GM21619 (cell line): Measurements from ENCODE around the gene CDON.

Experiments used
- ATAC-seq: cut with Tn5 transposase; IDR thresholded peaks from one replicate; pipeline ENCODE4 v1.9.1; 2021; ENCODE audit not compliant: unreplicated experiment

CDON gene

DNA sequence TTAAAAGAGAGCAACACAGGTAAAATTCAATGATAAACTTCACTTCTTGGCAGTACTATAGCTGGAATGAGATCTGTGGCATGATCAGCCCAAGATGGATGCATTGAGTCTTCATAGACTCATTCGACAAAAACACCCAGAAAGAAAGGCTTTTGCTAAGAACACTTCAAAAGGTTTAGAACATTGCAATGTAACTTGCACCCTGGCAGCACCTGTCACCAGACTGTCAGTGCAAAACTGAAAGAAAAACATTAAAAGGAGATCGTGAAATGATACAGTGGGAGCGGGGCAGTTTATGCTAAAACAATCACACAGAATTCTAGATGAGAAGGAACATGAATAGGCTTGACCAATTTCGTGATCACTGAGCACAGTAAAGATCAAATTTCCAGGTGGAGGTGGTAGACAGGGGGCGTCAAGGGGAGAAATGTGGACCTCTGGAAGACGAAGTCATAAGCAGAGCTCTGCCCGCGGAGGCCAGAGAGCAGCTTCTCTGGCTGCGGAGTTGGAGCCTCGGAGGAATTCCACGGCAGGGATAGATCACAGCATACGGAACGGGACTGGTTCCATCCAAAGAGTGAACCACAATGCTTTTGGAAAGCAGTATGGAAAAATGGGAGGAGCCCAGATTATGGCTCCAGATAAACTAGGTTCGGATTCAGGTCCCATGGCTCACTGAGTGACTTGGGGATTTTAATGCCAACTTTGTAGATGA, 104.9 kb downstream of the CDON start:
- no peak for ATAC-seq

DNA sequence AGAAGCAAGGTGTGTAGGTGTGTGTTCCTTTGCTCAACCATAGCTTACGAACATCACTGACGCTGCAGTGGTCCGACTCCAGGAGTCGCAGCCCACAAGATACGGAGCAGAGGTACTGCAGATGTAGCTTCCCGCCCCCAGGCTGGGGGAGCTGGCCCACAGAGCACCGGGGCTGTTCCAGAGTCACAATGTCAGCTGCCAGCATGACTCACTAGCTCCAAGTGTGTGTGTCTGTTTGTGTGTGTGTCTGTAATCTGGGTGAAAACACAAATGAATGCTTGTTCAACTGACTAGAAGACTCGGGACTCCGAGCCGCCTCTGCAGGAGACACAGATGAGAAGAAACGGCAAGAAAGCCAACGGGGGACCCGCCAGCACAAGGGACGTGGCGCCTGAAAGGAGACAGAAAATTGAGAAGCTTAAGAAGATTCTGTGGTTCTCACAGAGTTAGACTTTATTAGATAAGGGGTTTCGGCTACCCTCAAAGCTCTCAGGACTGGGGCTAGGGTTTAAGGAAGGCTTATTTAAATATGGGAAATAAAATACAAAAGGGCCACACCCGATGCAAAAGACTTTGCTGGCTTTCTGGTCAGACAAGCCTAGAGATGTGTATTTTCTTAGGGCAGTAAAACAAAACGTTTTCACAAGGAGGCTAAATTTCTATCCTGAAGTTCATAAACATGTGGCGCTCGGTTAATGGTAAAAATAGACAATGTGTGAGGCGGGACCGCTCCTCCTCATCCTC, 106.1 kb downstream of the CDON start:
- no peak for ATAC-seq

DNA sequence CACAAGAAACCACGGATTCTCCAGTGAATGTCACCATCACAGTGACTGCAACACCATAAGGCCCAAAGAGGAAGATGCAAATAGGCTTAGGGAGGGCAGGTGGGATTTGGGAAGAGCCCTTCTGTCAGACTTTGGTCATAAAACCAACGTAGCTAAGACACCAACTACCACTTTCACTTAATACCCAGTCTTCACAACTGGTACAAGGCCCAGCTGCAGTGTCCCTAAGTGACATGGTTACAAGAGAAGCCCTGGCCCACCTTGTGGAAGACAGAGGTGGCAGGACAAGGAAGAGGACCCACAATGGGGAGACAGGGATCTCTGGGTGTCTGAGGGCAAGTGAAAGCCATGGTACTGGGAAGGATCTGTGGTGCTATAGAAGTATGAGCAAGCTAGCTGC, 106.8 kb downstream of the CDON start:
- ATAC-seq, result no peak

- ATAC-seq, result no peak
These were observed 107.6 kb downstream of the CDON start for GRCh38 chr11:125954945-125955640.

- no peak for ATAC-seq
These were observed 108.3 kb downstream of the CDON start for GRCh38 chr11:125954123-125954944.

- ATAC-seq, result no peak
These were observed 109.2 kb downstream of the CDON start for GRCh38 chr11:125953401-125953935.

DNA sequence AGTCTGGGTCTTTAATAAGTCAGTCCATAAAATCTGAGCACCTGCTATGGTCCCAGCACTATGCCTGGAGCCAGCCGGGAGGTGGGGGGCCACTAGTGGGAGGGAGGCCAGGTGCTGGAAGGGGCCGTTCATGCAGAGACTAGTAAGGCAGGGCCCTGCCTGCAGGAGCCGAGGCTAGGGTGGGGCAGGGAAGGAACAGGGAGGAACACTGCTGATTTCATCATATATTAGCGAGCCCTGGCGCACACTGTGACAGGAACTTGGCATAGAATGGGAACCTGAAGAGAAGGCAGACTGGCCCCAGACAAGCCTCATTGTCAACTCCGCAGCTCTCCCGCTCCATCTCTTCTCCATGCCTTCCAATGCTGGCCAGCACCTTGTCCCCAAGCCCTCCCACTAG, 109.7 kb downstream of the CDON start:
- no peak for ATAC-seq

DNA sequence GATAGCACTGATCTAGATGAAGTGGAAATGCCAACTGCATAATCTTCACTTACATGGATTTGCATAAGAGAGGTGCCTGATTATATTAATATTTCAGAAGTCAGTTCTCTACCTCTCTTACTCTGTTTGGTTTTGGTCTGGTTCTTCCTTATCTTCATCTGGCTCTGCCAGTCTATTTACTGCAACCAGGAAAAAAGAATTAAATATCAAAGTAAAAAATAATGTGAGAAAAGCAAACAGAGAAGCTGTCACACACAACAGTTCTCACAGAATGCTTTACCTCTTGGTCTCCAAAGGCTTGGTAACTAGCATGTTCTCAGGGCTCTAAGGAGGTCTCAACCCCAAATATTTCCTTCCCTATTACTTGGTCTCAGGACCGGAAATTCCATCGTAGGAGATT, 110.1 kb downstream of the CDON start:
- no peak for ATAC-seq

- no peak for ATAC-seq
These were observed 110.9 kb downstream of the CDON start for GRCh38 chr11:125951731-125952130.

DNA sequence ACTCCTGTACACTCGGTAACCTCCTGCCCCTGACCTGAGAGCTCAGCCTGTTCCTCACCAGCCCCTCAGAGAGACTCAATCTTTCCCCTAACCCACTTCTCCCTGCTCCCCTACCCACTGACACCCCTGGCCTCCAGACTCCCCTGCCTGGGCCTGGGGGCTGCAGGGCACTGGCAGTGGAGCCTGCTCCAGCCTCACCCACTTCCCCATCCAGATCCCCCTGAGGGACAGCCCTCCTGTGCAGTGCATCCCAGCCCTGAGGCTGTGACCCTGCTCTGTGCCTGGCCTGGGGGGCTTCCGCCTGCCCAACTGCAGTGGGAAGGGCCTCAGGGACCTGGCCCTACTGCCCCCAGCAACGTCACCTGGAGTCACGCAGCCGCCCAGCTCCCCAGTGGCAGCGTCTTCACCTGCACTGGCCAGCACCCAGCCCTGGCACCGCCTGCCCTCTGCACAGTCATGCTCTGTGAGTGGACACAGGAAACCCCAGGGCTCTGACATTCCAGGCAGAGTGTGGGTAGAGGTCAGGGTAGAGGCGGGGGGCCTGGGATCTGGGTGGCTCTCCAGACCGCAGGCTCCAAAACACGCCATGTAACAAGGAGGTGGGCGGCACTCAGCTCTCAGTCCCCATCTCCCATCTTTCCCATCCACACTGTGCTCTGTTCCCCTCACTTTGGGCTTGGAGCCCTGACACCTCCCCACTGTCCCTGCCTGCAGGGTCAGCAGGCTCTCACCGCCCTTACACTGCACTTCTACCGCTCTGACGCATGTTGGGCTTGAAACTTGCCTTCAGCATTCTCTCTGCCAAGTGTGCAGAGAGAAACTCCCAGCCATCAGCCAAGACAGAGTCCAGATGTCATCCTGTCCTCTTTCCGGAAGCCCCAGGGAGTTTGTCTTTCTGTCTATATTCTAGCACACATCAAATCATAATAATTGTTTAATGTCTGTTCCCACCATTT, 111.7 kb downstream of the CDON start:
- ATAC-seq, result no peak

DNA sequence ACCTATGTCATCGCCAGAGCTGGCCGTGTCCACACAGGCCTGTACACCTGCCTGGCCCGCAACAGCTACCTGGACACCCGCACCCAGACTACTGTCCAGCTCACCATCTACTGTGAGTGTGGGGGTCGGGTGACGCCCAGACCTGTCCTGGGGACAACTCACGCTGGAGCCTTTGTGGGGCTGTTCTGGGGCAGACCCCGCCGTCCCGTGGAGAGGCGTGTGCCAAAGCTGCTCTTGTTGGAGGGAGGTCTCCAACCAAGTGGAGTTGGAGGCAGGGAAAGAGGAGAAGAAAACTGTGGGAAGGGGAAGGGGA, 112.5 kb downstream of the CDON start:
- ATAC-seq, result no peak

DNA sequence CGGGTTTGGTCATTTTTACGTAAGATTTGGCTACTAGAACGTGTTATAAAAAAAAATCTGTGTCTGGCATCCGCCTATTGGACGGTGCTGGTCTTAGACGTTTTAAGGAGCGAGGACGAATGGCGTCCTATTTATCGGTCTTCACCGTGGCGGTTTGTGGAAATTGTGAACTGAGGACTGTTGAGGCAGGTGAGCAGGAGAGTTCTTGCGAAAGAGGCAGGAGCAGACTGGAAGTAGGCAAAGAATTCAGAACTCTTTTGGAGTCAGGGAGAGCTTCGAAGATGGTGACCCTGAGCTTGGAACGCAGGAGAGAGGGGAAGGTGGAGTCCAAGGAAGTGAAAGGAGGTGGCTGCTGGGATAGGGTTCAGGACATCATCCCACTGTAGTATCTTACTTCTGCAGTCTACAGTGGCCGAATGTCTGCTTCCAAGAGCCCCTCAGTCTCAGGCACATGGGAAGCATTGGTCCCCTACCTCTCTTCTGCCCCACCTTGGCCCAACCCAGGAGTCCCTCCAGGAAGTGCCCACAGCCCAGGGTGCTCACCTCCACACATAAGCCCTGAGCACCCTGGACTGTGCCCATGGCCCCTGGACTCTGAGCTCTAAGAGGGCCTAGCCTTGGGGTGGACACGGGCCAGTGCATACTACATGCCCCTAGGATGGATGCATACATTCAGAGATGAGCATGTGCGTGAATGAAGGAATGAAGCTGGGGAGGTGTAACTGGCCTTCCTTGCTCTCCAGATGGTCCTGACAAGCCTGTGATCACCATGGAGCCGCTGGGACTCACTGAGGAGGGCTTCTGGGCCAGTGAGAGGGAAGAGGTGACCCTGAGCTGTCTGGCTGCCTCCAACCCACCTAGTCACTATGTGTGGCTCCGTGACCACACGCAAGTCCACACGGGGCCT, 113.1 kb downstream of the CDON start:
- ATAC-seq, result no peak

DNA sequence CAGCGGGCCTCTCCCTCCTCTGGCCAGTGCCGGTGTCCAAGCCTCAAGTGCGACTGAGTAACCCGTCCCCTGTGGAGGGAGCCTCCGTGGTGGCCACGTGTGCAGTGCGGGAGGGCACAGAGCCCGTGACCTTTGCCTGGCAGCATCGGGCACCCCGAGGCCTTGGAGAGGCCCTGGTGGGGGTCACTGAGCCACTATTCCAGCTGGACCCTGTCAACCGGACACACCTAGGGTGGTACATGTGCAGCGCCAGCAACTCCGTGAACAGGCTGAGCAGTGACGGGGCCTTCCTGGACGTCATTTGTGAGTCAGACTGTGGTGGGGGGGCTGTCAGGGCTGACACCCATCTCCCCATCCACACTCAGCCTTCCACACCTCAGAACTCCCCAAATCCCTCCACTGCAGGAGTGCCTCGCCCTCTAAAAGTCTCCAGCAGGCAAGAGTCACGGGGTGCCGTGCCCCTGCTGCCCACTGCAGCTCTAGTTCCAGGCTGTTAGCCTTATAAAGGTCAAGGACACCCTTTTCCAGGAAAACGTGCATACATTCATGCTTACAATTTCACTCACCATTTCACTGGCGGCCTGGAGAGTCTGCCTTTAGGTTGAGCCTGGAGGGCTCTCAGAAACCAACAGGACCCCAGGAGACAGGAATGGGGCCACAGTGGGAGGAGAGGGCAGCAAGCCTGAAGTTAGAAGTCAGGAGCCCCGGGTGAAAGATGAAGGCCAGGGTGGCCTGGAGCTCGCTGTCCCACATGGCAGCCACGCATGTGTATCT, 114.2 kb downstream of the CDON start:
- ATAC-seq, result no peak

DNA sequence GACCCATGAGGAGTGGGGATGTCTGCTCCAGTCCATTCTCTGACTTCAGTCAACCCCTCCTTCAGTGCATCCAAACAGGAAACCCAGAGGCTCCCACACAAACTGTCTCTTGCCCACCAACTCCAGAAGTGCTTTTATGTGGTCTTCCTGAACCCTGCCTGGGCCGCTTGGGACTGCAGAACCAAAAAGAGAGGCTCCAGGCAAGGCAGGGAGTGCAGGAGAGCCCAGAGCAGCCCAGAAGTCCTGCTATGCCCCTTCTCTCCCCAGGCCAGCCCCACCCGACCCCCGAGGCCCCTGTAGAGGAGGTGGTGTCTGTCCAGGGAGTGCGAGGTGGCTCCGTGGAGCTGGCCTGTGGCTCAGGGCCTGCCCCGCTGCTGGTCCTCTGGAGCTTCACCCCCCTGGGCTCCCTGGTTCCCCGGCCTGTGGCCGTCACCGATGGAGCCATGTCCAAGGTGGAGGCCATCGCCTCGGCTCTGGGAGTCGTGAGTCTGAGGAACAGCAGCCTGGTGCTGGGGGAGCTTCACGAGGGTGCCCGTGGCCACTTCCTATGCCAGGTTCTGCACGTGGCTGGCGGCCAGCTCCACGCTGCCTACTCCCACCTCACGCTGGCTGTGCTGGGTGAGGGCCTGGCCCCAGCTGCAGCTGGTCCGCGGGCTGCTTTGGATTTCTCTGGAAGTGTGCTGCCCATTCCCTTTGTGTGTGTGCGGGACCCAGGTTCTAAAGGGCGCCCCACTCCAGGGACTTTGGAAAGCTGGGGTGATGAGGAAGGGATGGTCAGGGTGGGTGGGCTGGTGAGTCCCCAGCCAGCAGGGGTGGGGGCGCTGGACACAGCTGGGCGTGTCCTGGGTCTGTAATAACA, 115.0 kb downstream of the CDON start:
- no peak for ATAC-seq

GRCh38 chr11:125946712-125947418, 115.8 kb downstream of the CDON start:
- no peak for ATAC-seq

GRCh38 chr11:125945797-125946520, 116.7 kb downstream of the CDON start, which contains the start of gene VSIG10L2:
VSIG10L2 (plus strand) TSS chr11:125946044; CDS start chr11:125946056, 12 bp downstream.
- no peak for ATAC-seq
